SJSA1 (cell line): ENCODE data around the gene DRG2. TPM values are rescaled to one million over a fixed set of nuclear protein-coding genes. Genes with fewer than 3 reads are reported as not detected.

Source experiments
- DNase-seq, 2 experiments: peaks; one replicate each; pipeline ENCODE4 v3.0.0-alpha.2; 2015 to 2020; ENCODE audit warnings: low spot score in 2 of 2, low read depth in 1 of 2
- H3K27ac ChIP-seq: fragments of 250-450 bp; sonication (Bioruptor Pico); 2 replicates; pipeline ENCODE4 v1.5.1; 2020; ENCODE audit warnings: mild to moderate bottlenecking, moderate library complexity
- H3K27me3 ChIP-seq: fragments of 250-450 bp; sonication (Bioruptor Pico); replicated peaks from 2 replicates; pipeline ENCODE4 v1.5.1; 2020; ENCODE audit warnings: mild to moderate bottlenecking, moderate library complexity
- H3K36me3 ChIP-seq: fragments of 250-450 bp; sonication (Bioruptor Pico); 2 replicates; pipeline ENCODE4 v1.5.1; 2020; ENCODE audit warnings: mild to moderate bottlenecking
- H3K4me1 ChIP-seq: fragments of 250-450 bp; sonication (Bioruptor Pico); replicated peaks from 2 replicates; pipeline ENCODE4 v1.6.1; 2021; ENCODE audit warnings: mild to moderate bottlenecking
- H3K4me3 ChIP-seq: fragments of 250-450 bp; sonication (Bioruptor Pico); 2 replicates; pipeline ENCODE4 v1.5.1; 2020; ENCODE audit warnings: mild to moderate bottlenecking
- H3K9me3 ChIP-seq: fragments of 250-450 bp; sonication (Bioruptor Pico); replicated peaks from 2 replicates; pipeline ENCODE4 v1.5.1; 2020; ENCODE audit warnings: mild to moderate bottlenecking
- total RNA-seq: library from RNA; depleted of rRNA; stranded (reverse); fragments of >200 nt; shearing (Covaris generic); gene quantifications from 2 replicates; pipeline ENCODE4 v1.2.3, GENCODE V29; 2014

The DRG2 gene
- total RNA-seq, 1 experiment from 2014 or later, result 58.1 TPM

DNA sequence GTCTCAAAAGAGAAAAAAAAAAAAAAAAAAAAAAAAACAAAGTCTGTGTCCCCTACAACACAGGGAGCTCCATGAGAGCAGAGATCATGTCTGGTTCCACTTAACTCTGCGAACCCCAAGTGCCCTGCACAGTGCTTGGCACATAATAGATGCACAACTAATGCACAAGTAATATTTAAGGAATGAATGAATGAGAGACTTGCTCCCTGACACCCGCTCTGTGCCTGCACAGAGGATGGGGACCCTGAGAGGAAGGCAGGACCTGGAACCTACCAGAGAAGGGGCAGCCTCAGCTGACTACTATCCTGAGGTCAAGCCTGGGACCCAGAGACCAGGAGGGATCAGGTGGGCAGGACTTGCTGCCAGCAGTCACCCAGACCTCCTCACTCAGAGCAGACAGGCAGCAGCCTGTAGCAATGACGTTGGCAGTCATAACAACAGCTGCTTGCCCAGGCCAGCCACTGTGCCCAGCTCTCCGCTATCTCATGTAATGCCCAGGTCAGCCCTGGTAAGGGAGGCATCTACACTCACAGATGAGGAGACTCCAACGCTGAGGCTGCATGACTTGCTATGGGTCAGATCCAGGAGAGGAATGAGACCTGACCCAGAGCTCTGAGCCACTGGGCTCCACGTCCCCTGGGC, 23.7 kb downstream of the DRG2 start:
- Histone ChIP-seq H3K9me3 (no peaks in the 10 kb centered on the region), H3K27ac (no peak overlapping the region), H3K4me3 (no peak overlapping the region), H3K4me1 (no peaks in the 10 kb centered on the region), H3K36me3 (0 out of 2 replicates have a peak, but pooled peaks cover 4% of the 10 kb centered on the region), H3K27me3 (no peaks in the 10 kb centered on the region)
- no peak for DNase-seq

- H3K27ac ChIP-seq, result no peak overlapping the region
- no peaks in the 10 kb centered on the region for H3K27me3 ChIP-seq
- no peak overlapping the region for H3K4me3 ChIP-seq
- no peaks in the 10 kb centered on the region for H3K36me3 ChIP-seq
- H3K9me3 ChIP-seq, result peaks cover 15% of the 10 kb centered on the region
- DNase-seq, result no peak
- no peaks in the 10 kb centered on the region for H3K4me1 ChIP-seq
Observed at GRCh38 chr17:18115517-18115916, 27.8 kb downstream of the DRG2 start.

- H3K4me1 ChIP-seq, result no peaks in the 10 kb centered on the region
- no peak overlapping the region for H3K4me3 ChIP-seq
- H3K27me3 ChIP-seq, result no peaks in the 10 kb centered on the region
- peaks cover 15% of the 10 kb centered on the region for H3K9me3 ChIP-seq
- H3K27ac ChIP-seq, result no peak overlapping the region
- no peak for DNase-seq
- no peaks in the 10 kb centered on the region for H3K36me3 ChIP-seq
Observed at GRCh38 chr17:18116078-18116477, 28.3 kb downstream of the DRG2 start.

- H3K27me3 ChIP-seq, result no peaks in the 10 kb centered on the region
- peaks cover 15% of the 10 kb centered on the region for H3K9me3 ChIP-seq
- no peaks in the 10 kb centered on the region for H3K36me3 ChIP-seq
- DNase-seq, result no peak
- H3K4me3 ChIP-seq, result no peak overlapping the region
- no peaks in the 10 kb centered on the region for H3K4me1 ChIP-seq
- H3K27ac ChIP-seq, result no peak overlapping the region
Observed at GRCh38 chr17:18117533-18117932, 29.8 kb downstream of the DRG2 start.

- Histone ChIP-seq H3K4me3 (no peak overlapping the region), H3K9me3 (peaks cover 15% of the 10 kb centered on the region), H3K36me3 (no peaks in the 10 kb centered on the region), H3K4me1 (no peaks in the 10 kb centered on the region), H3K27me3 (no peaks in the 10 kb centered on the region), H3K27ac (no peak overlapping the region)
- no peak for DNase-seq
Observed at GRCh38 chr17:18117982-18118975, 30.5 kb downstream of the DRG2 start.

- no peak overlapping the region for H3K27ac ChIP-seq
- no peaks in the 10 kb centered on the region for H3K27me3 ChIP-seq
- DNase-seq, result no peak
- H3K36me3 ChIP-seq, result no peaks in the 10 kb centered on the region
- H3K4me1 ChIP-seq, result no peaks in the 10 kb centered on the region
- no peak overlapping the region for H3K4me3 ChIP-seq
- peaks cover 15% of the 10 kb centered on the region for H3K9me3 ChIP-seq
Observed at GRCh38 chr17:18119166-18119745, 31.5 kb downstream of the DRG2 start.

- DNase-seq, result no peak
- Histone ChIP-seq H3K9me3 (peaks cover 15% of the 10 kb centered on the region), H3K27me3 (no peaks in the 10 kb centered on the region), H3K4me1 (no peaks in the 10 kb centered on the region), H3K36me3 (no peaks in the 10 kb centered on the region), H3K4me3 (no peak overlapping the region), H3K27ac (no peak overlapping the region)
Observed at GRCh38 chr17:18119938-18120337, 32.2 kb downstream of the DRG2 start.

- Histone ChIP-seq H3K27ac (no peak overlapping the region), H3K27me3 (no peaks in the 10 kb centered on the region), H3K4me3 (no peak overlapping the region), H3K36me3 (no peaks in the 10 kb centered on the region), H3K9me3 (peaks cover 15% of the 10 kb centered on the region), H3K4me1 (no peaks in the 10 kb centered on the region)
- no peak for DNase-seq
Observed at GRCh38 chr17:18120461-18121017, 32.8 kb downstream of the DRG2 start.

DNA sequence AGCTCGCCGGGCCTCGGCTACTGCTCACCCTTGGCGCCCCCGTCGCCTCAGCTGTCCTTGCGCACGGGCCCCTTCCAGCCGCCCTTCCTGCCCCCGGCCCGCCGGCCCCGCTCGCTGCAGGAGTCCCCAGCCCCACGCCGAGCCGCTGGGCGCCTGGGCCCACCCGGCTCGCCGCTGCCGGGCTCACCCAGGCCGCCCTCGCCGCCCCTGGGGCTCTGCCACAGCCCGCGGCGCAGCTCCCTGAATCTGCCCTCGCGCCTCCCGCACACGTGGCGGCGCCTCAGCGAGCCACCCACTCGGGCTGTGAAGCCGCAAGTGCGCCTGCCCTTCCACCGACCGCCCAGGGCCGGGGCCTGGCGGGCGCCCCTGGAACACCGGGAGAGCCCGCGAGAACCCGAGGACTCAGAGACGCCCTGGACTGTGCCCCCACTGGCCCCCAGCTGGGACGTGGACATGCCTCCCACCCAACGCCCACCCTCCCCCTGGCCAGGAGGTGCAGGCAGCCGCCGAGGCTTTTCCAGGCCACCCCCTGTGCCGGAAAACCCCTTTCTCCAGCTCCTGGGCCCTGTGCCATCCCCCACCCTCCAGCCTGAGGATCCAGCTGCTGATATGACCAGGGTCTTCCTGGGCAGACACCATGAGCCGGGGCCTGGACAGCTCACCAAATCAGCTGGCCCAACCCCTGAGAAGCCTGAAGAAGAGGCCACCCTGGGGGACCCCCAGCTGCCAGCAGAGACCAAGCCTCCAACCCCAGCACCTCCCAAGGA, 33.6 kb downstream of the DRG2 start:
- no peak for DNase-seq
- Histone ChIP-seq H3K9me3 (peaks cover 15% of the 10 kb centered on the region), H3K27ac (no peak overlapping the region), H3K4me1 (no peaks in the 10 kb centered on the region), H3K27me3 (no peaks in the 10 kb centered on the region), H3K36me3 (no peaks in the 10 kb centered on the region), H3K4me3 (no peak overlapping the region)

DNA sequence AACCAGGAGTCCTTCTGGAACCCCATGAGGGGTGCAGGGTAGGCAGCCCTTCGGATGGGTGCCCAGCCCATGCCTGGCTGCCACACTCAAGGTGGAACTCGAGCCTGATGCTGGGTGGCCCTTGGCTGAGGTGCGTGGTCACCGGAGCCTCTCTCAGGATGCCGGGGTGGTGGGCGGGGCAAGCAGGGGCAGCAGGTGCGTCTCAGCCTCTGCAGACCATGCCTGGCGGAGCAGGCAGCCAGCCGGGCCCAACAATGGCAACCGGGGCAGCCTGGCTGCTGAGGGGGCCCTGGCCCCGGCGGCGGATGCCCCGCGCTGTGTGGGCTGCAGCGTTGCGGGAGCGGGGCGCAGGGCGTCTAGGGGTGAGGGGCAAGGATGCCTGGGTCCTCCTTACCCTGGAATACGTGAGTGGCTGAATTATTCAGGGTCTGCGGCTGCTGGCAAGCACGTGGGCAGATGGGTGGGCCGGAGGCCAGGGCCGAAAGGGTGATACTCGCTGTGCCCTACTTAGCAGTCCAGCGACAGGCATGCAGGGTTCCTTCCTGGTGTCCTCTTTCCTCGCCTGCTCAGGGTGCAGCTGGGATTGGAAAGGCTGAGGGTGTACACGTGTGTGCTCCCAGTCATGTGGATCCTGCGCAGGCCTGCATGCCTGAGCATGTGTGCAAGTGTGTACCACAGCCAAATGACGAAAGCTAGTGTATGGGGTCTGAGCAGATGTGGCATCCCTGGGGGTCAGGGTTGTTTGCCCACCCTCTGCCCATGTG, 35.4 kb downstream of the DRG2 start:
- Histone ChIP-seq H3K4me3 (no peak overlapping the region), H3K27ac (no peak overlapping the region), H3K36me3 (no peaks in the 10 kb centered on the region), H3K27me3 (no peaks in the 10 kb centered on the region), H3K4me1 (no peaks in the 10 kb centered on the region), H3K9me3 (peaks cover 15% of the 10 kb centered on the region)
- DNase-seq, result no peak

DNA sequence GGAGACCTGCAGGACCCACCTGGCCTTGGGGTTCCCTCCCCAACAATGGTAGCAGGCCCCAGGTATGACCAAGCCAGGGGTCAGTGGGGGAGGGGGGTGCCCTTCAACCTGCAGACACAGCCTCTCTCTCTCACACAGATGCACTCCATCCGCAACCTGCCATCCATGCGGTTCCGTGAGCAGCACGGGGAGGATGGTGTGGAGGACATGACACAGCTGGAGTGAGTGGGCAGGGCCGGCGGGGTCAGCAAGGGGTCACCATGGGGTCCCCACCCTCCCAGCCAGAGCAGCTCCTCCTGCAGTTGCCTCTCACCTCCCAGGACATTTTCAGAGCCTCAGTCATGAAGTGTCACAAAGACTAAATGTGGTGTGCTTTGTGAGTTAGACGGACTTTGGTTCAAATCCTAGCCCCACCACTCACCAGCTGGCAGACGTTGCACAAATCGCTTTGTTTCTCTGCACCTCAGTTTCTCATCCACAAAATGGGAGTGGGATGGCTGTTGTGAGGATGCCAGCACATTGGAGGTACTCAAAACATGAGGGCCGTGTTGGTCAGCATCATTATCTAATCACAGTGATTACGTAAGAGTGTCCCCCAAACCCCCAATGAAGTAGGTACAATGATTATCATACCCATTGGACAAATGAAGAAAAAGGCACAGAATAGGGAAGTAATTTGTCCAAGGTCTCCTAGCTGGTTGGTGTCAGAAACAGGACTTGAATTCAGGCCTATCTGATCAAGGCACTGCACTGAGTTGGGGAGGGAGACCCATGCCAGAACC, 36.8 kb downstream of the DRG2 start:
- Histone ChIP-seq H3K27ac (no peak overlapping the region), H3K9me3 (peaks cover 9% of the 10 kb centered on the region), H3K36me3 (no peaks in the 10 kb centered on the region), H3K4me3 (no peak overlapping the region), H3K4me1 (no peaks in the 10 kb centered on the region), H3K27me3 (no peaks in the 10 kb centered on the region)
- DNase-seq, result no peak

DNA sequence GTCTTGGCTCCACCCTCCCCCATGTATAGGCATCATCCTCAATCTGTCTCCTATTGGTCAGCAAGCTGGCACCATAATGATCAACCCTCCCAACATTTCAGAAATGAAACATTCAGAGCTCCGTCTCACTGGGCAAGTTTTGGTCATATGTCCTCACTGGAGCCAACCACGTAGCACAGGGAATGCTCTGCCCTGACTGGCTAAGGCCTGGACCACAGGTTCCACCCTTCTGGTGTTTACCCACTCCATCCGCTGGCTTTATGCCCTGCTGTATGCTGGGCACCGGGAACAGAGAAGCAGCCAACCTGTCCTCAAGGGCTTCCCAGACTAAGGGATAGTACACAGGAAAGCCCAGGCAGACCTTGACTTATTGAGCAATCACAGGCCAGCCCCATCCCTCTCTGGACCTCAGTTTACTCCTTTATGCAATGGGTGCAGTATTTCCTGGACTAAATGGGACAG, 41.3 kb downstream of the DRG2 start:
- Histone ChIP-seq H3K27ac (no peak overlapping the region), H3K27me3 (no peaks in the 10 kb centered on the region), H3K4me1 (no peaks in the 10 kb centered on the region), H3K9me3 (no peaks in the 10 kb centered on the region), H3K36me3 (no peaks in the 10 kb centered on the region), H3K4me3 (no peak overlapping the region)
- no peak for DNase-seq
